NCI-H1436 treated with DMSO at 0.1 percent for 48 hours (cell line): Measurements from ENCODE around the gene PTPRN2.

Experiments
- DNase-seq: peaks from one replicate; lab custom pipeline; 2025; lab: John Stamatoyannopoulos, UW

The PTPRN2 gene

DNA sequence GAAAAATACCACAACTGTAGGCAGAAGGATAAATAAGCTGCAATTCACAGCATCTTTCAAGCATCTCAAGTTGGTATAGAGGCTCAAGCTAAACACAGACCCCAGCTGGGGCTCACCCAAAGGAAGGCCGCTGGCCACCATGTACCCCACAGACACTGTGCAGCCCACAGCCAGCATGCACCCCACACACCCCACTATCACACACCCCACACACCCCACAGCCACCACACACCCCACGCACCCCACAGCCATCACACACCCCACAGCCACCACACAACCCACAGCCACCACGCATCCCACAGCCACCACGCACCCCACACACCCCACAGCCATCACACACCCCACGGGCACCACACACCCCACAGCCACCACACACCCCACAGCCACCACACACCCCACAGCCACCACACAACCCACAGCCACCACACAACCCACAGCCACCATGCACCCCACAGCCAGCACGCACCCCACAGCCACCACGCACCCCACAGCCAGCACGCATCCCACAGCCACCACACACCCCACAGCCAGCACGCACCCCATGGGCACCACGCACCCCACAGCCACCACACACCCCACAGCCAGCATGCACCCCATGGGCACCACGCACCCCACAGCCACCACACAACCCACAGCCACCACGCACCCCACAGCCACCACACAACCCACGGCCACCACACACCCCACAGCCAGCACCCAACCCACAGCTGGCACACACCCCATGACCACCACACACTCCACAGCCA lies 1036.1 kb downstream of the PTPRN2 start:
- no peak for DNase-seq

DNA sequence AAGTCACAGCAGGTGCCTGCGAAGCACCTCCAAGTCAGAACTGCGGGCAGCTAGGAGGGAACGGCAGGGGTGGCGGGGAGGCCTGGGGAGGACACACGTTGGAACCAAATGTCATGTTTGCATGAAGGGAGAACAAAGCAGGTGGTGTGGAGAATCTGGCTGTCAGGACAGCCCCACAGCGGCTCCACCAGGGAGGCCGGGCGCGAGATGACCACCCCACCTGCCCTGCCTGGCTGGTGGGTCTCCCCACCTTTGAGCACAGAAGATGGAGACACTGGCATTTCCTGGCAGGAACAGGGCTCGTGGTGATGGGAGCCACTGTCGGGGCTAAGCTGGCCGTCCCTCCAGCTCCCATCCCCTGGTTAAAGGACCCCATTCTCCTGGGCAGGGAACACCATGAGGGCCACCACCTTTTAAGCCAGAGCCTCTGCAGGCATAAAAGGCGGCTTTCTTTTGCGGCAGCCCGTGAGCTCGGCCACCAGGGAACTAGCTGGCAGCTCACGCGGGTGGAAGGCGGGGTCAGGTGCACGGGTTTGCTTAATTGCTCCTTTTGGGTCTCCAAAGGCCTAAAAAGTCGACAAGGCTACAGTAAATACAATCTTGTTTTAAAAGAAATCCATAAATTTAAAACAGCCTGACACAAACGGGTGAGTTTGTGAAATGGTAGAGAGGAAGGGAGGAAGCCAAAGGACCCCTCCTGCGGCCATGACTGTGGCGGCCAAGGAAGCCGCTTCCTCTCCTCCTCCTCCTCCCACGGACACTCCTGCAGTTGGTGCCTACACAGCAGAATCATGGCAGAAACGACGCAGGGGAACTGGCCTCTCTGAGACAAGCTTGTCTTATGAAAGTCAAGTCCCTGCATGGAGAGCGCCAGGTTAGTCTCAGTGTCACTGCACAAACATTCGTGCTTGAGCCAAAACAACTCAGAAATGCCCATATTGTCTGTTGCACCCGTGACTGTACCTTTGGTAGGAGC lies 1037.0 kb downstream of the PTPRN2 start:
- DNase-seq = no peak

DNA sequence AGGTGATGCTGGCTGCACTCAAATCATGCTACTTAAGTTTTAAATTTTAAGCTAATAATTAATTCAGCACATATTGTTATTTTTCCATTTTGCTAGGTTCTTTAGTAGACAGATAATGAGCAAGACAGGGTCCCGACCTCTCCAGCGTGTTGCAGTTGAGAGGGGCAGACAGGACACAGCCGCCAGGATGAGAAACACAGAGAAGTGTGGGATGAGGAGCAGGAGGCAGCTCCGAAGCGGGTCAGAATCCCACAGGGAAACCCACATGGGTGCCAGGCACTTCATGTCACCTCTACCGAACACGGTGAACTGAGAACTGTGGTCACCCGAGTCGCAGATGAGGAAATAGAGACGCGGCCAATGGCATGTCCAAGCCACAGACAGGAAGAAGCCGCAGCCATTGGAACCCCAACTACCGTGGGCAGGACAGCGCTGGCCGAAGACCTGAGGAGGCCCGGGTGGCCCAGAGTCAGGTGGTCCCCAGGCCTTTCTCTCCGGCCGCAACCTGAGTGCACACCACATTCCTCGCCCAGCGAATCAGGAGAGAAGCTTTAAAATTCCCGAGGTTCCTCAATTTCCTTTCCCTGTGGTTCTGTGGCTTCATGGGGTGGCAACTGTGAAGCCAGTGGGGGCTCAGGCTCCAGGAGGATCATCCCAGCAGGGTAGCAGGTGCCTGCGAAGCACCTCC lies 1037.9 kb downstream of the PTPRN2 start:
- DNase-seq = no peak

DNA sequence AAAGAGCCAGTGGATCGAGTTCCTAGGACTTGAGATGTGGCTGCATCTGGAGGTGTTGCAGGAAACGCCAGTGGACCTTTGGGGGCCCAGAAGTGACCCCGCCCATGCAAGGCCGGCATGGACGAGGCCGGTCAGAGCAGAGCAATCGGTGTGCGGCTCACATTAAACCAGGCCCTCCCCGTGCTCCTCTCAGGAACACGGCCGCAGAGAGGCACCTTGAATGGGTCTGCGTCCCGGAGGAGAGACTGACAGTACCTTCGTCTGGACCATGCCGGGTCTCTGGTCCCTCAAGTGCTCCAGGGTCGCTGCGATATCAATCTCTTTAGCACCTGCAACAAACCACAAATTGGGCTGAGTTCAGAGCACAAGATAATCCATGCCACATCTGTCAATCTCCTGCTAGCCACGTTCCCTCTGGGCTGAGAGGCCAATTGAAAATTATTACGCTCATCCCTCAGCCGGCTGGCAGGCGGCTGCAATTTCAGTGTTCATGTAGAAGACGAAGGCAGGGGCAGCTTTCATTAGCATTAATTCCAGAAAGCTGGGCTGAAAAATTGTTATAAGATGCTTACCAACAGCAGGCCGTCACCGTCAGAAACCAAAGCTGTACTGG lies 1038.8 kb downstream of the PTPRN2 start:
- no peak for DNase-seq

DNA sequence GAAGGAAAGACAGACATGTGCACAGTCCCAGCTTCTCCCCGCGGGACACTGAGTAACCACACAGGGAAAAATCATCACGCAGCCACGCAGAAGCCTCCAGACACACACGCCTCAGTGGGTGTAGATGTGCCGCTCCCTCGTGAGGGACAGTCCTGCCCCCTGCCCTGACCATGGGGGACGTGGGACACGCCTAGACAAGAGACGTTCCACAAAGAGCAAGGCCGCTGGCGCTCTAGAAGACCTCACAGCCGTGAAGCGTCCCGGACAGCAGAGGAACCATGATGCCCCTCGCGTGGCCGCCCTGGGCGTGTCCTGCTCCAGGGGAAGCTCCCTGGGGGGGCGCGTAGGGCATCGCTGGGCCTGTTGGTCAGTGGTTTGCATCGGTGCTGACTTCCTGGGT lies 1040.0 kb downstream of the PTPRN2 start:
- no peak for DNase-seq

DNA sequence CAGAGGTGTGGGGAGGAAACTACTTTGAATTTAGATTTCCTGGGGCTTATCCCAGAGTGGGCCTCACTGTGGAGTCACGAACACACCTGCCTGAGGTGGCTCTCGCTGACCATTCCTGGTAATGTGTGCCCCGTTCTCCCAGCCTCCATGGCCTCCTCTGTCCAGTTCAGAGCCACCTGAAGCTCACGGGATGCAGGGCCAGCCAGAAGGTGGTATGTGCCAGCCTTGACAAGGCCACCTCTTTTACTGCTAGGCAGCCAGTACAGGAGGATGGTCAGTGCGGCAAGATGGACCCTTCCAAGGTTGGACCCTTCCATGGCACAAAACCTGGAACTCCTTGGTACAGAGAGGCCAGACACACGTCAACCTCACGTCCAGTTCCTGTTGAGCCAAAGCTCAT lies 1040.5 kb downstream of the PTPRN2 start:
- DNase-seq = no peak

DNA sequence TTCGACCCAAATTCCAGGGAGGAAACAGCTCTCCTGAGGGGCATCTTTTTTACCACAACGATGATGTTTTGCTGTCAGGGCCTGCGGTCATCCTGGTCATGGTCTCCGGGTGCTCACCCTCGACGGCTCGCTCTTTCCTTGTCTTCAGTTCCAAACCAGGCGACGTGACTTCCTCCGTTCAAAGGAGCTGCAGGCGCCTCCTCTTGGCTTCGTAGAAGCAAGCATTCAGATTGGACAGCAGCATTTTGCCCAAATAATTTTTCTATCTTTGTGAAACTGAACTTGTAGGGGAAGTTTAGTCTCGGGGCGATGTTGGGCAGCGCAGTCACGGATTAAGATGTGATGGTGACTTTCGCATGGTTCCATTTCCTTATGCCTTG lies 1042.0 kb downstream of the PTPRN2 start:
- no peak for DNase-seq

DNA sequence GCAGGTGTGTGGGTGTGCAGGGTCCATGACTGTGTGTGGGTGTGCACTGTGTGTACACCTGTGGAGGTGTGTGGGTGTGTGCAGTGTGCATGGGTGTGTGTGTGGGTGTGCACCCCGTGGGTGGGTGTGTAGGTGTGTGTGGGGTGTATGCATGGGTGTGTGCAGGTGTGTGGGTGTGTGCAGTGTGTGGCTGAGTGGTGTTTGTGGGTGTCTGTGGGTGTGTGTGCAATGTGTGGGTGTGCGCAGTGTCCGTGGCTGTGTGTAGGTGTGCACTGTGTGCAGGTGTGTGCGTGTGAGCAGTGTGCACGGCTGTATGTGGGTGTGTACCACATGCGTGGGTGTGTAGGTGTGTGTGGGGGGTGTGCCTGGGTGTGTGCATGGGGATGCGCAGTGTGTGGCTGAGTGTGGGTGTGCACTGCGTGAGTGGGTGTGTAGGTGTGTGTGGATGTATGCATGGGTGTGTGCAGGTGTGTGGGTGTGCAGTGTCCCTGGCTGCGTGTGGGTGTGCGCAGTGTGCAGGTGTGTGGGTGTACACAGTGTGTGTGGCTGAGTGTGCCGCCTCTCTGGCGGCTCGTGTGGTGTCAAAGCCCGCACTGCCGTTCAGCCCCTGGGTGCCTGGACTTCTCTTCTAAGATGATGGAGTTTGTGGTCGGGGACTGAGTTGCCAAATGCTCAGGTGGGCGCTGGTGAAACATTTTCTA lies 1042.5 kb downstream of the PTPRN2 start:
- DNase-seq = no peak

DNA sequence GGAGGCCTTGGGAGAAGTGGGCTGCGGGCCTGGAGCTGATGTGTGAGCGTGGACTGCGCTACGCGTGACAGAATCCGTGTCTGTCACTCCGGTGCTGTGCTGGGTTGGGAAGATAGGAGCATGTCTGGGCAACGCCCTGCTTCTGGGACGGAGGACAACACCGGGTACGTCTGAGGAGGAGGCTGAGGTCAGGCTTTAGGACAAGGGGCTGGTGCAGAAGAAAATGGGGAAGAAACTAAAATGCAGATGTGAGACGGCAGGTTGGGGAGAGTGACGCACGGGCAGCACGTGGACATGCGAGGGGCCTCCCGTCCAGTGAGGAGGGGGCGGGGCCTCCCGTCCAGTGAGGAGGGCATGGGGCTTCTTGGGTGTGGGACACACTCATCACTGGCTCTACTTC lies 1043.4 kb downstream of the PTPRN2 start:
- DNase-seq = no peak

DNA sequence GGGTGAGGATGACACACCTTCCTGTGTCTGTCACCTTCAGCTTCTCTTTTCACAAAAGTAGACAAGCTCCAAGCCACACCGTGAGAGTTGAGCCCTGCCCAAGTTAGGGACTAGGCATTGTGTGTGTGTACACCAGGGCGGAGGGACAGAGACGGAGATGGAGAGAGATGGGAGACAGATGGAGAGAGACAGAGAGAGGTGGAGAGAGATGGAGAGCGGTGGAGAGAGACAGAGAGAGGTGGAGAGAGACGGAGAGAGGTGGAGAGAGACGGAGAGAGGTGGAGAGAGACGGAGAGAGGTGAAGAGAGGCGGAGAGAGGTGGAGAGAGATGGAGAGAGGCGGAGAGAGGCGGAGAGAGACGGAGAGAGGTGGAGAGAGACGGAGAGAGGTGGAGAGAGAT lies 1043.8 kb downstream of the PTPRN2 start:
- DNase-seq = no peak

DNA sequence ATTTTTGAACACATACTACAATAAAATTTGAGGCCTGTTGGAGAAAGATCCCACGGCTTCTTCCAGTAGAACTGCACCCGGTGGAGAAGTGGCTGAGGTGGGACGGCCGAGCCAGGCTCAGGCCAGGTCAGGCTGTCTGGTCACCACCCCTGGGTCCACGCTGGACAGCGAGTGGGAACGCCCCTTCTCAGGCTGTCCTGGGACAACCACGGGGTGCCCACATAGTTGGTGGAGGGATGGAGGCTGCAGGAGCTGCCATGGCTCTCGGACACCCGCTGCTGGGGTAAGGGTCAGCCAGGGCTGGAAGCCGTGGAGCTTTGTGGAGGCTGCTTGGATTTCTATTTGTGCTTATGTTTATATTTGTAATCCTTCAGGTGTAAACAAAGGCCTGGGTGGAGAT lies 1044.3 kb downstream of the PTPRN2 start:
- no peak for DNase-seq

DNA sequence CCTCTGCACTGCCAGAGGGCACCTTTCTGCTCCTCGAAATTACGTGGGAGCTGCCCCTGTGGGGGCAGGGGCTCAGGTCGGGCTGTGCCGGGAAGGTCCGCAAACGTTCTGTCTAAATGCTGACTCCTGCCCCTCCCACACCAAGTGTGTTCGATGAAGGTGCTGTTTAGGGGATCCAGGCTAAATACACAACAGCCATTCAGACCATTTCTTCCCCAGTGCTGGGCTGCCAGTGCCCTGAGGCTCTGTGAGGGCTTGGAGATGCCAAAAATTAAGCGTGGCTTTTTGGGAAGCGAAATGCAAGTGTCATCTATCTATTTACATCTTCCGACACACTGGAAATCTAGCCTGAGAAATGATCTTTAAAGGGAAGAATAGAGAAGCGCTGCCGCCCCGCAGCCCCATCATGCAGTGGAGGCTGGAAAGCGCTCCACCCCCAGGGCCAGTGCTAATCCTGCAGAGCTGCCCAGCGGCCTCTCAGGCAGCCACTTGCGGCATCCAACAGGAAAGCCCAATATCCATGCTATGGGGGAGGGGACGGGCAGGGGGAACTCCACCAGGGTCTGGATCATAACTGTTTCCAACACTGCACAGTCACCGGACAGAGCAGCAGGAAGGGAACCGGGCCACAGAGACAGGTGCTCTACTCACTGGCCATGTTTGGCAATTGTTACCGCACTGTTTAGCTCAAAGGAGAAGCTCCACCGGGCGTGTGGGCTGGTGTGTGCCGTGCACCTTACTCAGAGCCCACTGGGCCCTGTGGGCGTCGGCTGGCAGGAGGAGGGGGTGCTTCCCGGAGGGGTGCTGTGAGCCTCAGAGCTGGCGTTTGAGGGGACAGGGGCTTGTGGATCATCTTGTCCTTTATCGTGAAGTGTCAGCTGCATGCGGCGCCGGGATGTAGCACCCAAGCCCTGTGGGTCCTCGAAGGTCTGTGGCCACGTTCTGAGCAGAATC lies 1045.3 kb downstream of the PTPRN2 start:
- DNase-seq = no peak

DNA sequence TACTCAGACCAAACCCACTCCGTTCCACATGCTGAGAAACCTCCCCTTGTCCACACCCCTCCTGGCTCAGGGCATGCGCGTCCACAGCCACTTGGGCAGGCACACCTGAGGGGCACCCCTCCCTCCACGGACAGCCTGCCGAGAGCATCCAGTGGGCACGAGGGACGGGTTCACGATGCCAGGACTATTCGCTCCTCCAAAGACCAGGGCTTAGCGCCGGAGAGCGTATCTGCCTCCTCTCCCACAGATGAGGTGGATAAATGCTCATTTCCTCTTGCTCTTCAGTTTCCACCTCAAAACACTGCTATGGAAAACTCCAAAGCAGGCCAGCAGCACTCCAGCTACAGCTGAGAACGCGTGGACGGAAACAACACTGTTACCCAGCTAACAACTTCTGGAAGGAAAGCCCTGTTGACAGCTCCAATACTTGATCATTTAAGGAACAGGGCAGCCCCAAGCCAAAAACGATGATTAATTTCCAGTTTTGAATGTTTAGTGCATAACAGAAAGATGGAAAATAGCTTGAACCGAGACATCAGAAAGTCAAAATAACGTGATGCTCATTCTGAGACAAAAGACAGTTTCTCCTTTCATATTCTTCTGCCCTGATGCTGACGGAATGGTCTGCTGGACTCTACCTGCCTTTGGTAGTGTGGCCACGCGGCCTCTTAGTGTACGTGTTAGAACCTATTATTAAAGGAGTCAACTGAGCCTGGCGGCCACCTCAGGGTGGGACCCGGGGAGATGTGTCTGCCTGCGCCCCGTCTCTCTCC lies 1046.1 kb downstream of the PTPRN2 start:
- DNase-seq = no peak

DNA sequence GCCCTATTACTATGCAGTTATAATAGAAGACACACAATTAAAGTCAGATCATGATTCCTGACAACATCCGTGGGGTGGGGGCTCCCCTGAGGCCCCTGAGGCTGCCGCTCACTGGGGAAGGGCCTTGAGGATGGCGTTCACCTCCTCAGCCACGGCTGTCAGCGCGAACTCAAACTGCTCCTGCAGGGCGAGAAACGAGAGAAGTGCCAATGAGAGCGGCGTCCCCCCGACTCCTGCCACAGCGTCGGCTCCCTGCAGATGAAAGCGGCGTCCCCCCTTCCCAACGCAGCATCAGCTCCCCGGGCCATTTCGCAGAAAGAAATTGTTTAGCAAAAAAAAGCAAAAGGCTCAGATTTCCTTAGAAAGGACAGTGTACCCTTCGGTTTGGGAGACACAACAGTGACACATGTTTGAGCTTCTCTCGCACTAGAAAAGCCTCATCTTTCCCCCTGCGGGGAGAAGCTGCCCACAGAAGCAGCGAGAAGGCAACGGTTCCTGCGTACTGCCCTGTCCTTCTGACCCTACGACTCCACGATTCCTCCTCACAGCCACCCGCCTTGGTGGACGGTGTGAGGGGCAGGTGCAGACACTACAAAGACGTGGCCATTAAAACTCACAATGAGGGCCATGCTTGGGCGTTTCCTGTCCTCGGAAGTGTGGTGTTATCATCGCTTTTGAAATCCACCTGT lies 1046.9 kb downstream of the PTPRN2 start:
- DNase-seq = no peak

DNA sequence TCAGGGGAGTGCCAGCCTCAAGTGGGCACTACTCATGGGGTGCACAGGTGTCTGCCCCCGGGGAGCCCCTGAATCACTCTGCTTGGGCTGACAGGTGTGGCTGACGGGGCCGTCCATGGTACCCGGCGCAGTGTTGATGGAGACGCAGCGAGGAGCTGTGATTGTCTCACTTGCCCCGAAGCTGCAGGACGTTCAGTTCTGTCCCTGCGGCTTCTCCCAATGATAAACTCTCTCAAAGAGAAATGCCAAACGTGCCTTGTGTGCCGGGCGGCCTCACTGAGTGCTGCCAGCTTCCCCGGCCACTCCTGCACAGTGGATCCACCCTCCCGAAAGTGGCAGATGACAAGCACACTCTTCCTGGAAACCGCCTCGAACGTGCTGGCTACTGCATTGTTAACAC lies 1047.6 kb downstream of the PTPRN2 start:
- DNase-seq = no peak

DNA sequence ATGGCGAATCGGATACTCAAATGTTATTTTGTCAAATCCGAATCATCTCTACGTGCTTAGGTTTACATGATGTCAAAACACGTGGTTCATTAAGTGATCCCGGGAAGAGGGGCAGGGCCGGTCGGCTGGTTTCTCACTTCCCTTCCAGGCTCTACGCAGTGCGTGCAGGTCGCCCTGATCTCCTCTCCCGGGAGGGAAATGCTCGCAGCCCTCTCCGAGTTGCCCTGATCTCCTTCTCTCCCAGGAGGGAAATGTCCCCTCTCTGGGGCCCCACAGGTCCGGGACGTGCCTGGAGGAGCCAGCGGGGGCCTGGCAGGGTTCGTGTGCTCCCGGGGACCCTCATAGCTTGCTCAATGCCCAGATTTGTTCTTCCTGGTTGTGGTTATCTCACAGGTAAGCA lies 1048.1 kb downstream of the PTPRN2 start:
- DNase-seq = no peak

DNA sequence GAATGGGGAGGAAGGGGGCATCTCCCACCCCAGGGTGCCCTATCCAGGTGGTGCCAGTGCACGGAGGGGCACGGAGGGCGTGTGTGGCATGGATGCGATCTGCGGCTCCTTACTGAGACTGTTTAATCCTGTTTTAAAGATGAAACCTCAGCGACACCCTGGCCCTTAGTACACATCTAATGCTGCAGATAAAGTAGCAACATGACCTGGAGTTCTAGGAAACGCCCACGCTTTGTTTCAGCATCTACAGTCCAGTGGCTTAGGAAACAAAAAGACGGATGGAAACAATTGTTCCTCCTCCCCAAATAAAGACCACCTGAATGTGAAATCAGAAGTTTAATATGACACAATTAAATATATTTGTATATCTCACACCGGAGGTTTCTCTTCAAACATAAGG lies 1048.9 kb downstream of the PTPRN2 start:
- DNase-seq = no peak

DNA sequence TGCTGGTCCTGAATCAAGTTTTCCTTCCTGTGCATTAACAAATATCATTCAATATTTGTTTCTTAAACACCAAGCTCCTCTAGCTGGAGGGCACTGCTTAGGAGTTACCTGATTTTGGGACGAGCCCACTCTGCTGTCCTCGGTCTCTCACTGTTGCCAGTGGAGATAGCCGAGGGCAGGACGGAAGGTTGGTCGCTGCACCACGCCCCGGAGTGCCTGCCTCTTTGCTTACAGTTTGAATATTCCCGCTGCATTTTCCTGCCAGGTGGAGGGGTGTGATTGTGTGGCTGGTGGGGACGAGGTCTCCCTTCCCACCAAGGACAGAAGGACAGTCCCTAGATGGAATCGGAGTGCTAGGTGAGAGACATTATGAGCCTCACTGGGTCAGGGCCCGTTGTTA lies 1049.3 kb downstream of the PTPRN2 start:
- DNase-seq = no peak

DNA sequence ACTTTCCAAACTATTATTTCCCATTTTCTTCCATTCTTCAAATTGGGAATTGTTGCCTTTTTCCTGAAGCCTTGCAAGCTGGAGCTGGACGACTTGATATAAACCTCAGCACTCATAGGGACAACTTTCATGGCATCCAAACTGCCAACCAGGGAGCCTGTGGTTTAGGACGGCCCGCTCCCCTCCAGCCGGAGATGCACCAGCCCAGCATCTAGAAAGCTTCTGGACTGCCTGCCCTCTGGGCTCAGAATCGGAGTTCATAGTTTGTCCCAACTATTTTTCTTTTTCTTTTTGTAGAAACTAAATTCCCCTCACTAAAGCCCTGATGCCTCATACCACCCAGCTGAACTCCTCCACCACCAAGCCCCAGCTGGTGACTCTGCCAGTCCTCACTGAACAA lies 1050.6 kb downstream of the PTPRN2 start:
- DNase-seq = no peak
